GM18867 (cell line): ENCODE measurements around the gene MEAF6.
"Not testable (repeated sequence)": the region's sequence is repeated elsewhere in the genome, so short reads cannot be mapped to it uniquely, and the experiment has no call there.

ENCODE experiments used
- ATAC-seq: cut with Tn5 transposase; IDR thresholded peaks from one replicate; pipeline ENCODE4 v1.9.1; 2021; ENCODE audit warnings: mild to moderate bottlenecking, moderate library complexity; ENCODE audit not compliant: unreplicated experiment

Gene MEAF6

DNA sequence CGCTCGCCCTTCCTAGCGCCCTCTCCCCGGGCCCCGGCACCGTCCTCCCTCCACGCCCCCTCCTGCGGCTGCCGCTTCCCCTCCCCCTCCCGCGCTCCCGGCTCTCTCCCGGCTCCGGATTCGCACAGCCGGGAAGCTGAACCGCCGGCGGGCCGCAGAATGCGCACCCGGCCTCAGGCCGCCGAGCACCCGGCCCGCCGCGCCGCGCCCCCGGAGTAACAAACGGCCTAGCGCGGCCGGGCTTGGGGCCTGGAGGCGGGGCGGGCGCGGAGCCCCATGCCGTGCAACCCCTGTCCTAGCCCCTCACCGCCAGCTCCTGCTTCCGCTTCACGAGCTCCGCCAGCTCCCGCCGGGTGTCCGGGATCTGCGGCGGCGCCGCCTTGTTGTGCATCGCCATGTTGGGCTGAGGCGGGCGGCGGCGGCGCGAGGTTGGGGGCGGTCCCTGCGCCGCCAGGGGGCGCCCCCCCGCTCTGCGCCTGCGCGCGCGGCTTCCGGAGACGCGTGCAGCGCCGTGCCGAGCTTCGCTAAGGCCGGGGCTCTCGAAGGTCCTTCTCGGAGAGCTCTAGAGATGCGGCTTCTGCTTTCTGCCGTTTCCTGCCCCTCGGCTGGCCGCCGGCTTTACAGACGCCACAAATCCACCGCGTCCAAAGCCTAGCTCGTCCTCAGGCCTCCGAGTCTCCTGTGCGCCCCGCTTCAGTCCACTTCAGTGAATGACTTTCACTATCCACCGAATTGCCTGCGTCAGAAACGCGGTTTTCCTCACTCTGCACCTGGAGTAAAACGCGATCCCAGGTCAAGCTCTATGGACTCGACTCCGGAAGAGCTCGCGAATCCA, at the start of gene MEAF6:
Gene MEAF6 (minus strand): TSS at position 417 of the 835 bp plus-strand sequence. CDS start 20 bp downstream, at position 397.
- ATAC-seq: peak; percentile 87

DNA sequence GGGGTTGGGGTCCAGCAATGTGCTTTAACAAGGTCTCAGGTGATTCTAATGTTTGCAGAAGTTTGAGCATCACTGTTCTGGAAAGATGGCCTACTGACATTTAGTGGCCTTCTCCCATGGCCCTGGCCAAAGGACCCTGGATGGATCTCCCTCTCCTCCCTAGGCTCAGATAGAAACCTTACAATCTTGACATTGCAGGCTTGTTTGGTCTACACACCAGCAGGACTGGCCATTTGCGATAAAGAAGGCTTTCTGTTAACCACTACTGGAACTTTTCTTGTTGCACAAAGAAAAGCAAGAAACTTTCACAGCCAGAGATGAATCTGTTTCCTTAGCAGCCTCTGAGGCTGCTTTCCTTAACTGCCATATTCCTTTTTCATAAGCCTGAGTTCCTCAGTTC, 48.4 kb upstream of the MEAF6 start:
- no peak for ATAC-seq

DNA sequence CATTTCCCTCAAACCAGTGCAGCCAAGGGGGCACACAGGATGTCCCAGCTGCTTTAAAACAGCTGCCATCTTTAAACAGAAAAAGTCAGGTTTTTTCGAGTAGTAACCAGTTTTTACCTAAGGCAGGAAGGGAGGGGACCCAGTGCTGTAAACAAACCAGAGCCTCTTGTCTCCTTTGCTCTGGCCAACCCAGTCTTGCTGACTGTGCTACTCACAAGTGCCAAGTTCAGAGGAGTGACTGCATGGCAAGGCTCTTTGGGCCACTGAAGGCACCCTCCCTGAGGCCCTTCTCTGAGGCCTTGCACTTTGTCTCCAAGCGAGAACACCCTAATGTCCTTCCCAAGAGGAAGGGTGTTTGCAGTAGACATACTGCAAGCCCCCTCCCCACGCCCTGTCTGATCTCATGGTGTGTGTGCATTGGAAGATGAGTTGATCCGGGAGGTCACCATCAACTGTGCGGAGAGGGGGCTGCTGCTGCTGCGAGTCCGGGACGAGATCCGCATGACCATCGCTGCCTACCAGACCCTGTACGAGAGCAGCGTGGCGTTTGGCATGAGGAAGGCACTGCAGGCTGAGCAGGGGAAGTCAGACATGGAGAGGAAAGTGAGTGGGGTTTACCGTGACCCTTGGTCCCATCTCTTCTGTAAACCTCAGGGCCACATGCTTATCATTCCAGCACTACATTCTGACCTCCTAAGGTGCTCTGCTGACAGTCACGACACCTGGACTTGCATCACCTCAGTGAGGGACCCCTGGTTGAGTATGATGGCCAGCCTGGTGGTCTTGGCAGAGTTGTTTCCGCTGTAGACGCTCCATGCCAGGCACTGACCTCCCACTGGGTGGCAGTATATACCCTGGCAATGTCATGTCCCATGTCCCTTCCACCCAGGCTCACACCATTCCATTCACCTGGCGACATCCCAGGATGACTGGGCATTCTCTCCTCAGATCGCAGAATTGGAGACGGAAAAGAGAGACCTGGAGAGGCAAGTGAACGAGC, 46.9 kb upstream of the MEAF6 start:
- ATAC-seq: no peak

DNA sequence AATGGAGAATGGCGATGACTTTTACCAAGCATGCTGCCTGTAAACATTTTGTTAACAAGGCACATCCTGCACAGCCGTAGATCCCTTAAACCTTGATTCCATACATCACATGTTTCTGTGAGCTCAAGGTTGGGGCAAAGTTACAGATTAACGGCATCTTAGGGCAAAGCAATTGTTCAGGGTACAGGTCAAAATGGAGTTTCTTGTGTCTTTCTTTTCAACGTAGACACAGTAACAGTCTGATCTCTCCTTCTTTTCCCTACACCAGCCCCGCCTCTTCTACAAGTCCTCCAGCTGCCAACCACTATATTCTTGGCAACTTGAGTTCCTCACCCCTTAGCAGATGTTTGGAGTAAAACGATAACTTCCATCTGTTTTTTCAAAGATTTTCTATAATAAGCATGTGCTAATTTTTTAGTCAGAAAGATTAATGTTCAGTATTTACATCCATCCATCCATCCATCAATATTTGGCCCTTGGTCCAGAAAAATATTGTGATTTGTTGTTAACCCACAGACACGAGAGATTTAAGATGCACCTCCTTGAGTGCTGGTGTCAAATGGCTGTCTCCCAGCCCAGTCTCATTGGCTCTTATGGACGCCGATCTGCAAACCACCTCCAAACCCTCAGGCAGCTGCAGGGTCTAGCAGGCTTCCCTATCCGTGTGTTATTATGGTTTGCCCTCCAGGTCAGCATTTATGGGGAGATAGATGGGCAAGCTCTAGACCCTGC, 46.0 kb upstream of the MEAF6 start:
- no peak for ATAC-seq

DNA sequence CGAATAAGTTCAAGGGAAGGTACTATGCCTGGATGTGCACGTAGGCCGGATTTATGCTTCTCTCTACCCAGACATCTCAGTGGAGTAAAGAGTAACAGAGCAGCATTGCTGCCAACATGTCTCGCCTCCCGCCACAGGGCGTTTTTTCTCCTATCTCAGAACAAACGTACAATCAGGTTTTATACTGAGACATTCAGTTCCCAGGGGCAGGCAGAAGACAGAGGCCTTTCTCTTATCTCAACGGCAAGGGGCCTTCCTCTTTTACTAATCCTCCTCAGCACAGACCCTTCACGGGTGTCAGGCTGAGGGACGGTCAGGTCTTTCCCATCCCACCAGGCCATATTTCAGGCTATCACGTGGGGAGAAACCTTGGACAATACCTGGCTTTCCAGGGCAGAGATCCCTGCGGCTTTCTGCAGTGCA, 45.4 kb upstream of the MEAF6 start:
- not testable (repeated sequence) for ATAC-seq

DNA sequence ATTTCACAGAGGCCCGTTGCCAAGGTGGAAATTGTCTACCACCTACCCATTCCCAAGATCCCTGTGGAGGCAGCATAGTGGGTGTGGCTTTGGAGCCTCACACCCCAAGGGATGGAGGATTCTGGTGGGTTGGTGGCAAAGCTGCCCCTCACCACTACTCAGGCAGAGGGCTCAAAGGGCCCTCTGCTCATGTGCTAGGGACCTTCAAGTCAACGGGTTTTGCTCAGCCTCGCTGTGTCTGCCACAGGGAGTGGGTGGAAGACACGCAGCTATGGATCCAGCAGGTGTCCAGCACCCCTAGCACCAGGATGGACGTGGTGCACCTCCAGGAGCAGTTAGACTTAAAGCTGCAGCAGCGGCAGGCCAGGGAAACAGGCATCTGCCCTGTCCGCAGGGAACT, 44.5 kb upstream of the MEAF6 start:
- ATAC-seq: no peak

DNA sequence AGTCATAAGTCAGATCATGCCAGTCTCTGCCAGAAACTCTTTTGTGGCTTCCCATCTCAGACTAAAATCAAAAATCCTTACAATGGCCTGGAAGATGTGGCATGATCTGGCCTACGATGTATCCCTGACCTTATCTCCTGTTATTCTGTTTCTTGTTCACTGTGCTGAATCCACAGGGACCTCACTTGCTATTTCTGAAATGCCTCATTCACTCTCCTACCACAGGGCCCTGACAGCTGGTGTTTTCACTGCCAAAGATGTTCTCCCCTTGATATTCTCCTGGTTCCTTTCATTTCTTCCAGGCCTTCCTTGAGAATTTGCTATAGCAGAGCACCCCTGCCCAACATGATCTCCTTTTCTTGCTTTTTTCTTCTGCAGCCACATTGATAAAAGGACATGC, 43.8 kb upstream of the MEAF6 start:
- no peak for ATAC-seq

DNA sequence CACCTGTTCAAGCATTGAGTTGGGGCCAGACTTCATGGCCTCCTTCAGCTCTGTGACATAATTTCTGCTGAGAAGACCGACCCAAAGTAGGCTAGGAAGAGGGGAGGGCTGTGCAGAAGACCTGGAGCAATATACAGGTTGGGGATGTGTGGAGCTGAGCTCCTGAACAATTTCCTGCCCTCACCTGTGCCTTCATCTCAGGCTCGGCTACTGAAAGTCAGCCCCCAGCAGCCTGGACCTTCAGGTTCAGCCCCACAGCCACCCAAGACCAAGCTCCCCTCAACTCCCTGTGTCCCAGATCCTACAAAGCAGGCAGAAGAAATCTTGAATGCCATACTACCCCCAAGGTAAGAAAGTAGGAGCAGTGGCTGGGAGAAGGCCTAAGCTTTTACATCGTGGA, 42.8 kb upstream of the MEAF6 start:
- ATAC-seq: no peak

DNA sequence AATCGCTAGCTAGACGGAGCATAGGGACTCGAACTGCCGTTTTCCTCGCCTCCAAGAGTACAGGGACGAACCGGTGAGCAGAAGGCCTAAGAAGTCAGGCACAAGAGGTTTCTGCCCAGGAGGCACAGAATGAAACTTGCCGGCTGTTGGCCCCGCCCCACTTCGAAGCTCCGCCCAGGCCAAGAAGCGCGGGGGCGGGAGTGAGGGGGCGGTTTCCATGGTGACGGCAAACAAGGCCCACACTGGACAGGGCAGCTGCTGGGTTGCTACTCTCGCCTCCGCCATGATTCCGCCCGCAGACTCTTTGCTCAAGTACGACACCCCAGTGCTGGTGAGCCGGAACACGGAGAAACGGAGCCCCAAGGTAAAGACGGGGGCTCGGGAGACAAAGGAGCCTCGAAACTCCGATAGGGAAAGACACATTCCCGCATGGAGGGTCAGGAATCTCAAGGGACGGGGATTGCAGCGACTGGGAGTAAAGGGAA, 42.2 kb upstream of the MEAF6 start, which contains the start of gene DNALI1:
Gene DNALI1 (plus strand): TSS at position 229 of the 485 bp plus-strand sequence. CDS start 55 bp downstream, at position 284.
- ATAC-seq: no peak

DNA sequence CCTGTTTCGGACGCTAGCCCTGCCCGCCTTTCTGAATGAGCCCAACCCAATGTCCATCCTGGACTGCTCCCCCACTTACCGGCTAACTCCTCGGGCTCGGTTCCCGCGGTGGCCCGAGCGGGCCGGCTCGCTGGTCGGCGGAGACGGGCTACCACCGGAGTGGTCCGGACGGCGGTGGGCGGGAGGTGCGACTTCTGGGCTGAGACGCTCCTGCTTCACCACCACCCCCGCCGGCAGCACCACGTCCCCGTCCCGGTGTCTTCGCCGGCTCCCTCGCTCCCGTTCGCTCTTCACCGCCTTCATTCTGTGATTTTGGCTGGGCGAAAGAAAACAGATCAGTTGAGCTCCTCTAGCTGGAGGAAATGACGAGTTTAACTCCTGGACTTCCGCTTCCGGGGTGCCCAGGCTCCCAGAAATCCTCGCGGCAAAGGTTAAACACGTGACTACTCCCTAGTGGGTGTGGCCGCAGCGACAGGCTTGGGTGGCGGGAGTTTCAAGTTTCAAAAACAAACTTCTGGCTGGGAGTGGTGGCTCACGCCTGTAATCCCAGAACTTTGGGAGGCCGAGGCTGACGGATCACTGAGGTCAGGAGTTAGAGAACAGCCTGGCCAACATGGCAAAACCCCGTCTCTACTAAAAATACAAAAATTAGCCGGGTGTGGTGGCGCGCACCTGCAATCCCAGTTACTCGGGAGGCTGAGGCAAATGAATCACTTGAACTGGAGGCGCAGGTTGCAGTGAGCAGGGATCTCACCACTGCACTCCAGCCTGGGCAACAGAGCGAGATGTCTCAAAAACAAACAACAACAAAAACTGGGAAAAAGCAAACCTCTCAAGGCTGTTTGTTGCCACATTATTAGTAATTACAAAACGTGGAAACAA, 39.6 kb upstream of the MEAF6 start, which contains the start of gene SNIP1:
Gene SNIP1 (minus strand): TSS at position 367 of the 882 bp plus-strand sequence. CDS start 64 bp downstream, at position 303.
- peak; percentile 77 for ATAC-seq

DNA sequence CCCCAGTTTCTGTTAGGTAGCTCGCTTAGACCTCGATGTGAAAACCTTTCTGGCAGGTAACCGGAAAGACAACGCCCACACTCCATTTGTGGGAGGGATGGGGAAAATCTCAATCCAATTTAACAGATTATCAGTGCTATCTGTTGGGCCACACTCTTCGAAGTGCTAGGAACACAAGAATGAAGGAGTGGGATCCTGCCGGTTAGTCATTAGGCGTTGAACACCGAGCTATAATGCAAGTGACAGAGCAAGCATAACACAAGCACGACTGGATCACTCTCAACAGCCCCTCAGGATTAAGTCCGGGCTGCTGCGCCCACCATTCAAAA, 39.0 kb upstream of the MEAF6 start:
- no peak for ATAC-seq

DNA sequence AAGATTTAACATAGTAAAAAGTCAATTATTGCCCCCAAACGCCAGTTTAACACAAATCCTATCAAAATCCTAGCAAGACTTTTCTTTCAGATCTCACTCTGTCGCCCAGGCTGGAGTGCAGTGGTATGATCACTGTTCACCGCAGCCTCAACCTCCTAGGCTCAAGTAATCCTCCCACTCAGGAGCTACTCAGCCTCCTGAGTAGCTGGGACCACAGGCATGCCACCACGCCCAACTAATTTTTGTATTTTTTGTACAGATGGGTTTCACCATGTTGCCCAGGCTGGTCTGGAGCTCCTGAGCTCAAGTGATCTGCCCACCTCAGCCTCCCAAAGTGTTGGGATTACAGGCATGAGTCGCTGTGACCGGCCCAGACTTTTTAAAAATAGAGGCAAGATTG, 34.8 kb upstream of the MEAF6 start:
- no peak for ATAC-seq

DNA sequence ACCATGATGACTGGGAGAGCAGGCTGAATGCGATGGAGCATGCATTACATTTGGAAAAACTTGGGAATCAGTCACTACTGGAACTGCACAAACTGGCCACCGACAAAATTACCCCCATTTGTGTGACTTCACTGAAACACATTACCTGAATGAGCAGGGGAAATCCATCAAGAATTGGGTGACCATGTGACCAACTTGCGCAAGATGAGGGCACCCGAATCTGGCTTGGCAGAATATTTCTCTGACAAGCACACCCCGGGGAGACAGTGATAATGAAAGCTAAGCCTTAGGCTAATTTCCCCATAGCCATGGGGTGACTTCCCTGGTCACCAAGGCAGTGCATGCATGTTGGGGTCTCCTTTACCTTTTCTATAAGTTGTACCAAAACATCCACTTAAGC, 30.5 kb upstream of the MEAF6 start:
- ATAC-seq: no peak

DNA sequence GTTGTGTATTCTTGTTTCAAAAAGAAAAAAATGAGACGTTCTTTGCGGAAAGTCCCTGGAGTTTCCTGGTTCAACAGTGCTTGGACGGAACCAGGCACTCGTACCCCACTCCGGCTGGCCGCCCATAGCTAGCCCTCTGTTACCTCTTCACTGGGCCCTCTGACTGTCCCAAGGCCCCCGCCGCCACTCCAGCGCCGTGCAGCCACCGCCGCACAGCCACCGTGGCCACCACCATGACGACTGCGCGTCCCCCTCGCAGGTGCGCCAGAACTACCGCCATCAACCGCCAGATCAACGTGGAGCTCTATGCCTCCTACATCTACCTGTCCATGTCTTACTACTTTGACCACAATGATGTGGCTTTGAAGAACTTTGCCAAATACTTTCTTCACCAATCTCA, 30.0 kb upstream of the MEAF6 start:
- ATAC-seq: no peak

DNA sequence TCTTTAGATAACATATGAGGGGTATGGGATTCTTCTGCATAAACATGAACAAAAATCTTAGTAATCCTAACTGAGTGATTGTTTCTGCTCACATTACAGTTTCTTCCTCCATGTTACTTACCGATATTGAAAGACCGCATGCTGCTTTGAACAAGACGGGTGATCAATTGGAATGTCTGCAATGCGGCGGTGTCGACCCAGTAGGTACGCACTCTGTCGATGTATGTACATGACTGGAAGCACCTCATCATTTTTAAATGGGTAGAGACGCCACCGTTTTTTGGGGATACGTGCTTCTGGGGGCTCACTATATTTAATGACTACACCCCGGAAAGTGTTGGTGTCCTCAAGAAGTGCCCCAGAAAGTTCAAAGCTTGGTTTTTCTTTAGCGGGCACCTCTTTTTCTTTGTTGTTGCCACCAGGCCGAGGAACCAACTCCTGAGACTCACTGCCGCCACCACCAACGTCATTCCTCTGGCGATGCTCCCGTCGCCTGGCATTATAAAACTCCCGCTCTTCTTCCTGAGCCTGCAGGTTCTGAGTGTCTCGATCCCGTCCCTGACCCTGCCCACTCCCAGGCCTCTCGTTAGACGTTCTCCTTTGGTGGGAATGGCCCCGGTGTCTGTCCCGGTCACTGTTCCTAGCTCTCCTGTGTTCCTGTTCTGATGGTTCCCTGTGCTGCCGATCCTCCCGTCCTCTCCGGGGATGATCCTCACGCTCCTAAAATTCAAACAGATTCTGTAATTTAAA, 25.6 kb upstream of the MEAF6 start:
- no peak for ATAC-seq

DNA sequence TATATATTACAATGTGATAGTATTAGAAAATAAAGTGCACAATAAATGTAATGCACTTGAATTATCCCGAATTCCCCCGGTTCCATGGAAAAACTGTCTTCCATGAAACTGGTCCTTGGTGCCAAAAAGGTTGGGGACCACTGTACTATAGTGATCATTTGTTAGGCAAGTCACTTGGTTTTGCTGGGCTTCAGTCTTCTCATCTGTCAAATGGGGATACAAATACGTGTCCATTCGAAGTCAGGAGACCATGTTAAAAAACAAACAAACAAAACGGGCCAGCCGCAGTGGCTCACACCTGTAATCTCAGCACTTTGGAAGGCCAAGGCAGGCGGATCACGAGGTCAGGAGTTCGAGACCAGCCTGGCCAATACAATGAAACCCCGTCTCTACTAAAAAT, 24.6 kb upstream of the MEAF6 start:
- ATAC-seq: not testable (repeated sequence)

DNA sequence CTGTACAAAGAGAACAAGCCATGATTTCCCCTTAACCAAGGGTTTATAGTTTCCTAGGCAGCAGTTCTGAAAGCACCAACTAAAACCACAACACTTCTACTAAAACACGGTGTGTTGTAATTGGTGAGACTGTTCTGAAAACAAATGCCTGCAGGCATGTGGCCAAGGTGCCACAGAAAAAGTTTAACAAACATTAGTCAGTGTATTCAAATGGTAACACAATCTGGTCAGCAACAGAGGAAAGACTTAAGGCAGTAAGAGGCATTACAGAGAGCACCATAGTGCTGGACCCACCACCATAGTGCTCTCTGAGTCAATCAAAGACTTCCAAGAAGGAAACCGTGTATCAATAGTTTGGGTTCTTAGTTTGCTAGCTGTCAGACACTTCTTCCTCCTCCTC, 22.8 kb upstream of the MEAF6 start:
- no peak for ATAC-seq

DNA sequence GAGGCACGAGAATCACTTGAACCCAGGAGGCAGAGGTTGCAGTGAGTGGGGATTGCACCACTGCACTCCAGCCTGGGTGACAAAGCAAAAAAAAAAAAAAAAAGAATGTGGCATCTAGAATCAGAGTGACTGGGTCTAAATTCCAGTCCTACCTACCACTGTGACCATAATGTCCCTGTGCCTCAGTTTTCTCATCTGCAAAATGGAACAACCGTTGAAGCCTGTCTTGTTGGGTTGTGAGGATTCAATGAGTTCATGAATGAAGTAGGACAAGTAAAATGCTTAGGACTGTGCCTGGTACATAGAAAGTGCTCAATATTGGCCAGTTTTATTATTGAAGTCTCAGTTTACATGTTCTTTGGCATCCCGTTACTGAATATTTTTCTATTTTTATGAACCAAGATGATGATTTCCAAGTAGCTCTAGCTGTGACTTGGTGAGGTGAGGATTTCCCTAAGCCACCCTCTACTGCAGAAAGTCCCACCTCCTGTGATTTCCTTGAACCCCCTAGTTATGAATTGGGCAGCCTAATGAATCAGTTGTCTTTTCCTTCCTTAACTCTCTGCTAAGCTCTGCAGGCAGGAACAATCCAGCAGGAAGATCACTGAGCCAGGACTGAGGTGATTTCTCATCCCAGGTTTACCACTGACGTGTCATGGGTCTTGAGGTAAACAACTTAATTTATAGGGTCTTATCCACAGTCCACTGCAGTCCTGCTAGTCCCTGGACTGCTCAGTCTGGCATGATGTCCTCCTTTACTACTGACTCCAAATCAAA, 18.9 kb upstream of the MEAF6 start:
- ATAC-seq: no peak
